ENCODE measurements around the gene SORCS3. TPM values are rescaled to one million over a fixed set of nuclear protein-coding genes. Genes with fewer than 3 reads are reported as not detected.

The SORCS3 gene
- total RNA-seq, 1 experiment from 2014 or later = 0.04 TPM

DNA sequence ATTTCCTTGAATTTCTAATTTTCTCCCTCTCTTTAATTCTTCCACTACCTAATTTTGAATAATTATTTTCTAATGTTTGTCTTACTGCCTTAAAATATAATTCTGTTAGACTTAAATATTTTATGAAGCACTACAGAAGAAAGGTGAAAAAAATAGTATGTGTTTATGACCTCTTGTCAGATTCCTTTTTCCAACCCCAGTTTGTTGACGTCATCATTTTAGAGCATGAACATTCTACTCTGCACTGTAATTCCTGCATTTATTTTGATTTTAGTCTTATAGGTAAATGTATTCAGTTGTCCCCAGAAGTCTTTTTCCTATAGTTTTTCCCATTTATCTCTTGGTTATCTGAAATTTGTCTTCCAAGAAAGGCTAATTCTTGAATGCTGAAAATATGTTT, 468.1 kb downstream of the SORCS3 start:
- H3K27me3 ChIP-seq (ENCODE audit: insufficient read depth, low read length) = no peaks in the 10 kb centered on the region
- no peak overlapping the region for H2BK15ac ChIP-seq (ENCODE audit: low read depth, low read length)
- no peak overlapping the region for H3K4me3 Mint-ChIP-seq
- H4K5ac ChIP-seq (ENCODE audit: insufficient read length, low read depth, low read length) = no peak overlapping the region
- TF ChIP-seq, protein P1, sequence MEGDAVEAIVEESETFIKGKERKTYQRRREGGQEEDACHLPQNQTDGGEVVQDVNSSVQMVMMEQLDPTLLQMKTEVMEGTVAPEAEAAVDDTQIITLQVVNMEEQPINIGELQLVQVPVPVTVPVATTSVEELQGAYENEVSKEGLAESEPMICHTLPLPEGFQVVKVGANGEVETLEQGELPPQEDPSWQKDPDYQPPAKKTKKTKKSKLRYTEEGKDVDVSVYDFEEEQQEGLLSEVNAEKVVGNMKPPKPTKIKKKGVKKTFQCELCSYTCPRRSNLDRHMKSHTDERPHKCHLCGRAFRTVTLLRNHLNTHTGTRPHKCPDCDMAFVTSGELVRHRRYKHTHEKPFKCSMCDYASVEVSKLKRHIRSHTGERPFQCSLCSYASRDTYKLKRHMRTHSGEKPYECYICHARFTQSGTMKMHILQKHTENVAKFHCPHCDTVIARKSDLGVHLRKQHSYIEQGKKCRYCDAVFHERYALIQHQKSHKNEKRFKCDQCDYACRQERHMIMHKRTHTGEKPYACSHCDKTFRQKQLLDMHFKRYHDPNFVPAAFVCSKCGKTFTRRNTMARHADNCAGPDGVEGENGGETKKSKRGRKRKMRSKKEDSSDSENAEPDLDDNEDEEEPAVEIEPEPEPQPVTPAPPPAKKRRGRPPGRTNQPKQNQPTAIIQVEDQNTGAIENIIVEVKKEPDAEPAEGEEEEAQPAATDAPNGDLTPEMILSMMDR (conservative IDR thresholded peaks at IDR 0.05) = no peak
- no peak overlapping the region for H4K8ac ChIP-seq (replicated peaks; ENCODE audit: insufficient read length, low read depth, low read length)
- no peak overlapping the region for H2BK12ac ChIP-seq (ENCODE audit: insufficient read length, low read depth, low read length)
- H3K4me2 ChIP-seq (ENCODE audit: insufficient read depth, insufficient read length, low read length) = no peak overlapping the region
- H3K79me1 ChIP-seq (ENCODE audit: insufficient read depth, low read depth, low read length, poor library complexity, severe bottlenecking) = no peaks in the 10 kb centered on the region
- no peak overlapping the region for H3K14ac ChIP-seq (ENCODE audit: insufficient read depth, low read length)
- no peak for DNase-seq
- H3K9me3 Mint-ChIP-seq = peaks cover 3 to 4% of the 10 kb centered on the region in 2 experiments; a peak in 4 of 5 replicates
- H3K4ac ChIP-seq (ENCODE audit: low read depth, low read length) = no peak overlapping the region
- H3K9ac ChIP-seq (ENCODE audit: extremely low read depth, insufficient read length, low read length) = no peak overlapping the region
- no peak overlapping the region for H3K27ac Mint-ChIP-seq
- H3K23ac ChIP-seq (ENCODE audit: insufficient read length, low read depth, low read length) = no peak overlapping the region
- H3K9me3 ChIP-seq (ENCODE audit: control insufficient read depth, low read depth, low read length) = no peaks in the 10 kb centered on the region
- no CpG with 5 or more reads among the region's 1 CpG for WGBS (ENCODE audit: extremely low coverage, insufficient read length, low lambda C conversion rate)
- no peak overlapping the region for H3K56ac ChIP-seq (ENCODE audit: insufficient read length, low read depth, low read length)
- no peak overlapping the region for H2AK5ac ChIP-seq (ENCODE audit: insufficient read length, low read length)
- H3K23me2 ChIP-seq (ENCODE audit: insufficient read length, low read depth, low read length, poor library complexity, severe bottlenecking) = no peaks in the 10 kb centered on the region
- H3K27me3 Mint-ChIP-seq (ENCODE audit: low read depth) = peaks cover 2% of the 10 kb centered on the region; the same call in 1 of the 2 replicates
- no peak overlapping the region for H2AFZ ChIP-seq (ENCODE audit: low read length)
- H4K20me1 ChIP-seq (ENCODE audit: control insufficient read depth, insufficient read depth, insufficient read length) = no peaks in the 10 kb centered on the region
- H3K18ac ChIP-seq (ENCODE audit: insufficient read length, low read depth, low read length) = no peak overlapping the region
- H2BK120ac ChIP-seq (ENCODE audit: low read depth, low read length, poor library complexity, severe bottlenecking) = no peak overlapping the region
- peaks cover 2 to 10% (median 7%) of the 10 kb centered on the region in 3 experiments; a peak in 5 of 7 replicates for H3K36me3 Mint-ChIP-seq (ENCODE audit: insufficient read depth in 1 of 3, low read depth in 3 of 3)
- no peak overlapping the region for H3K27ac ChIP-seq (ENCODE audit: insufficient read length, low read depth, low read length)
- H4K91ac ChIP-seq (ENCODE audit: insufficient read length, low read depth, low read length) = no peak overlapping the region
- no peak overlapping the region for H3T11ph ChIP-seq (ENCODE audit: low read length)
- H2BK20ac ChIP-seq (ENCODE audit: low read depth, low read length, poor library complexity, severe bottlenecking) = no peak overlapping the region
- no peak overlapping the region for H2BK5ac ChIP-seq (ENCODE audit: insufficient read length, low read length)
- H3K4me1 Mint-ChIP-seq = peaks cover 22 to 27% of the 10 kb centered on the region in 2 experiments
- H3K79me2 ChIP-seq (ENCODE audit: insufficient read depth, low read length) = no peaks in the 10 kb centered on the region
- peaks cover 3% of the 10 kb centered on the region for H3K4me1 ChIP-seq (ENCODE audit: insufficient read depth, low read length)

Data from H9 (cell line).